GM12891 (cell line): ENCODE data around the gene RNFT2.

ENCODE experiments used
- POLR2A ChIP-seq: IDR thresholded peaks from 2 replicates; pipeline ENCODE4 v1.6.1; 2011; ENCODE audit warnings: low read depth, low read length, control low read depth
- SPI1 ChIP-seq: IDR thresholded peaks from 2 replicates; pipeline ENCODE4 v1.6.1; 2011; ENCODE audit warnings: low read depth, low read length, control low read depth
- TAF1 ChIP-seq: IDR thresholded peaks from 2 replicates; pipeline ENCODE4 v1.6.1; 2011; ENCODE audit warnings: low read depth, low read length, control low read depth

DNA sequence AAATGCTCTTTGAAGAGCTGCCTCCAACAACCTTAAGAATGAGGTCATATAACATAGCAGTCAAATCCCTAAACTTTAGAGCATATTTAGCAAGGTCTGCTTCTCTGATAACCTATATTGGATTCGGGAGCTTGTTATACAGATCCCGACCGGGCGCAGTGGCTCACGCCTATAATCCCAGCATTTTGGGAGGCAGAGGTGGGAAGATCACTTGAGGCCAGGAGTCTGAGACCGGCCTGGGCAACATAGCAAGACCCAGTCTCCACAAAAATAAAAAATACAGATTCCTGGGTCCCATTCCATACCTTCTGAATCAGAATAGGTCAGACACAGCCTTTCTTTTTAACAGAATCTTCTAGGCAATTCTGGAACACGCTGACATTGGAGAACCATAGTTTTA is 46.9 kb upstream of the RNFT2 start:
- no peak for TF ChIP-seq POLR2A
- TF ChIP-seq SPI1, result no peak
- TF ChIP-seq TAF1, result no peak
